GM08714 (cell line): ENCODE data around the gene STXBP4.

Experiments used
- H3K4me3 ChIP-seq: fragments of 200-500 bp; sonication (Bioruptor generic); 2 replicates; pipeline ENCODE4 v1.5.1; 2014; ENCODE audit warnings: mild to moderate bottlenecking, low read length, inconsistent platforms
- ZNF274 ChIP-seq: IDR thresholded peaks from 2 replicates; pipeline ENCODE4 v1.6.1; 2012; ENCODE audit warnings: mild to moderate bottlenecking, low read depth, low read length

Gene STXBP4

DNA sequence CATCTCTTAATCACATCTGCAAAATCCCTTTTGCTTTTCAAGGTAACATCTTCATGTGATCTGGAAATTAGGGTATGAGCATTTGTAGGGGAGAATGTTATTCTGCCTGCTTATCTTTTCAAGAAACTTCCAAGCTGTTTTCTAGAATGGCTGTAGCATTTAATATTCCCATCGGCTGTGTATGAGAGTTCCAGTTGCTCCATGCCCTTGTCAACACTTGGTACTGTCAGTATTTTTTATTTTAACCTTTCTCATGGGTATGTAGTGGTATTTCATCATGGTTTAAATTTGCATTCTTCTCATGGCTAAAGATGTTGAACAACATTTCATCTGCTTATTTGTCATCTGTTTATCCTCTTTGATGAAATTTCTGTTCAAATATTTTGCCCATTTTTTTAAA lies 205.6 kb downstream of the STXBP4 start:
- no peak overlapping the region for H3K4me3 ChIP-seq
- no peak for TF ChIP-seq ZNF274

- no peak overlapping the region for H3K4me3 ChIP-seq
- TF ChIP-seq ZNF274, result no peak
These were observed 207.3 kb downstream of the STXBP4 start for GRCh38 chr17:55175788-55176427.

GRCh38 chr17:55177159-55177854 lies 208.7 kb downstream of the STXBP4 start:
- no peak overlapping the region for H3K4me3 ChIP-seq
- TF ChIP-seq ZNF274, result no peak

- H3K4me3 ChIP-seq, result no peak overlapping the region
- no peak for TF ChIP-seq ZNF274
These were observed 209.3 kb downstream of the STXBP4 start for GRCh38 chr17:55177855-55178217.

GRCh38 chr17:55186937-55187770 lies 218.6 kb downstream of the STXBP4 start:
- no peak overlapping the region for H3K4me3 ChIP-seq
- TF ChIP-seq ZNF274, result no peak

GRCh38 chr17:55190748-55191147 lies 222.2 kb downstream of the STXBP4 start:
- no peak for TF ChIP-seq ZNF274
- H3K4me3 ChIP-seq, result no peak overlapping the region

- TF ChIP-seq ZNF274, result no peak
- no peak overlapping the region for H3K4me3 ChIP-seq
These were observed 230.3 kb downstream of the STXBP4 start for GRCh38 chr17:55198690-55199370.

DNA sequence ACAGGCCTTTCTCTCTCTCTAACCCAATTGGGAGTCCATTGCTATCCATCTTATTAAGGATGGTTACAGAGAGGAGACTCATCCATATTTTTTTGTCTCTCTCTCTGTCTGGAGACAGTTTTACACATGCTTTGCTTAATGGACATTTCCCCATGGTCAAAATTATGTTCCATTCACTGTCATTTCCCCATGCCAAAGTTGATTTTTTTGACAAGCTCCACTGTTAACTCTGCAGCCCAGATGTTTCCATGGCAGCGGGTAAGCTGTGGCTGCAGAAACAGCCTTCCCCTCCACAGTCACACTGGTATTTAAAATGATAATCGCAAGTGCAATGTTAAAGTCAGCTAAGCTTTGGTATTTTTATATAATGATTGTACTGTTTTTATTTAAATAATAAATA lies 232.3 kb downstream of the STXBP4 start:
- TF ChIP-seq ZNF274, result no peak
- no peak overlapping the region for H3K4me3 ChIP-seq

DNA sequence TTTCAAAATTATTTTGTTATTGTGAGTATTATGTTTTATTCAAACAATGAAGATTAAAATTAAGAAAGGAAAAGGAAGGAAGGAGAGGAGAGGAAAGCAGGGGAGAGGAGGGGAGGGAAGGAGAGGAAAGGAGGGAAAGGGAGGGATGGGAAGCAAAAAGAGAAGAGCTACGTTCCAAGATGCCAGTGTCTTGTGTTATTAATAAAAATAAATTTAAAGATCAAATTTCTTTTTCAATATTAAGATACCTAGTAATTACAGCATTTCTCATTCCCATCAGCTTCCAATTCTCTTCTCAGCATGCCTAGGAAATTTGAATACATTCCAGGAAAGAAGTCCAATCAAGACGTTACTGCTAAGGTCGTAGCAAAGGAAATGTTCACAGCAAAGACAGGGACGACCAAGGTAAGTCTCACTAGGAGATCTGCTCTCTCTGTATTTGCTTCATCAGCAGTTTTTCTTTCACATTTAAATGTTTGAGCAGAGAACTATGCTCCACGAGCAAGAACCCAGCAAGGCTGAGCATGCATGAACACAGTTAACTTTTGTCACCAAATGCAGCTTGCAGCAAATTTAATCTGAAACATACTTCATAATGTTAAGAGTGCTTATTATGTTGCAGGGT lies 232.9 kb downstream of the STXBP4 start:
- no peak for TF ChIP-seq ZNF274
- no peak overlapping the region for H3K4me3 ChIP-seq

GRCh38 chr17:55202896-55203295 lies 234.3 kb downstream of the STXBP4 start:
- no peak for TF ChIP-seq ZNF274
- H3K4me3 ChIP-seq, result no peak overlapping the region

DNA sequence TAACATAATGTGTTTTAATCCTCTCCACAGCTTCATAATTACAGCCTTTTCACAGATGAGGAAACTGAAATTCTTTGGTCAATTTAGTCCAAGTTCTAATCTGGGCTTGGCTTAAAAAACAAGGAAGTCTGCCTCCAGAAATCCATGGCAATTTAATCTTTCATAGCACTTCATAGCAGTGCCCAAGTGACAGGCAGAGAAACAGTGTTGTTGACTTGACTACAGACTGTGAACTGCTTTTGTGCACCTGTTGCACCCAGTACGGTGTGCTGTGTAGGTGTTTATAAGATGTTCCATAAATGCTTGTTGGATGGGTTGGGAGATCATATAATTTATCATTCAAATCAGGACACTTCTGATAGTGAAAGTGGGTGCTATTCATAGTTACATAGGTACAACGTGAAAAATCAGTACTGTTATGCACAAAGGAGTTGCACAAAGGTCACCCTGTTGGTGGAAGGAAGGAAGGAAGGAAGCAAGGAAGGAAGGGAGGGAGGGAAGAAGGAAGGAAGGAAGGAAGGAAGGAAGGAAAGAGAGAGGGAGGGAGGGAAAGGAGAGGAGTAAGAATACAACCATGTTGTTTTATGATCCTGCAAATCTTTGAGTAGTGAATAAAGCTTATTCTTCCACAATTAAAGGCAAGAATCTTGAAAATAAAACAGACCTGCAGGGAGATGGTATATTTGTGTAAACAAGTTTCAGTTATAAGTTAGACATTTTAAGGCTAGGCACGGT lies 239.7 kb downstream of the STXBP4 start:
- no peak for TF ChIP-seq ZNF274
- no peak overlapping the region for H3K4me3 ChIP-seq

DNA sequence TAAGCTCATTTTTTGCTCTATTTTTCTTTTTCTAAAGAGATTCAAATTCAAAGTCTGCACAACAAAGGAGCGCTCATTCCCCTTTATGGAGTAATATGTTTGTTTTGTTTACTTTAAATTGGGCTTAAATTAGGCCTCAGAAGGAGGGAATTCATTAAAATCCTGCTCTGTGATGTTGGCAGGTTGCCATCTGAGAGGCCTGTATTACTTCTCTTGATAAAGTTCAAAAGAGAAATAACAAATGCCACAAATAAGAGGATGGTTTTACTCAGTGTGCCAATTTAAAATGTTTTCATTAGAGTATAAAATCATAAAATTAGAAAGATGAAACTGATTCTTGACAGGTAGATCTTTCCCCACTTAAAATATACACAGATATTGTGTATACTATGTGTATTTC lies 241.7 kb downstream of the STXBP4 start:
- no peak overlapping the region for H3K4me3 ChIP-seq
- no peak for TF ChIP-seq ZNF274

DNA sequence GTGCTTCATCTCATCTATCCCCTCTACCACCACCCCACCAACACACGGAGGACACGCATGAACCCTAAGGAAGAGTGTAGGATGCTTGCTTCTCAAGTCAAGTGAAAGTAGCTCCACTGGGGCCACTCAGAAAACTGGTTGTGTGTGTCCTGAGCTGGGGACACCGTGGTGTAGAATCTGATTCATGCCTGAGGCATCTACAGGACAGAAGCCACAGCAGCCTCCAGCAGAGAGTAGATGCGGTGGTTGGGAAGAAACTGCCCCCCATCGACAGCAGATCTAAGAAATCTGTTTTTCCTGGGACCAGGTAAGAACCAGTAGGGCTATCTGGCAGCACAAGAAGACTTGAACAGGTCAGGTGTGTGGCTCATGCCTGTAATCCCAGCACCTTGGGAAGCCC lies 244.3 kb downstream of the STXBP4 start:
- no peak for TF ChIP-seq ZNF274
- H3K4me3 ChIP-seq, result no peak overlapping the region
